Stimulated activated CD8-positive, alpha-beta memory T cell treated with anti-CD3 and anti-CD28 coated beads, Interleukin-2, amount 100 ng/mL, for 48 hours (primary cell): ENCODE measurements around the gene FMNL2.

Source experiments
- DNase-seq, 2 donors: peaks; one replicate each; pipeline ENCODE4 v3.0.0-alpha.2; 2020; ENCODE audit warnings: low read depth in 2 of 2

Gene FMNL2

DNA sequence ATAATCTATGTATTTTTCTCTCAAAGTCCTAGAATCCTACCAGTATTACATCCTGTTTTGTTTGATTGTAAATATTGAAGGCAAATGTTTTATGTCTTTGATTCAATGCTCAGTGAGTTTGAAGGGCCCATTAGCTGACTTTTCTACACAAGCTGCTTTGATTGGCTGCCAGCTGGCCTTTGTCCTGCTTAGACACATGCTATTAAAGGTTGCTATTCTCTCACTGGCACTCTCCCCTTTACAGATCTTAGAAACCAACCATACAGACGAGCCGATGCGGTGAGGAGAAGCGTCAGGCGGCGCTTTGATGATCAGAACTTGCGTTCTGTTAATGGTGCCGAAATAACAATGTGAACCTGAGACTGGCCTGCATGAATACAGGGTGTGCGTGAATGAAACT, 312.6 kb downstream of the FMNL2 start:
- no peak for DNase-seq

DNA sequence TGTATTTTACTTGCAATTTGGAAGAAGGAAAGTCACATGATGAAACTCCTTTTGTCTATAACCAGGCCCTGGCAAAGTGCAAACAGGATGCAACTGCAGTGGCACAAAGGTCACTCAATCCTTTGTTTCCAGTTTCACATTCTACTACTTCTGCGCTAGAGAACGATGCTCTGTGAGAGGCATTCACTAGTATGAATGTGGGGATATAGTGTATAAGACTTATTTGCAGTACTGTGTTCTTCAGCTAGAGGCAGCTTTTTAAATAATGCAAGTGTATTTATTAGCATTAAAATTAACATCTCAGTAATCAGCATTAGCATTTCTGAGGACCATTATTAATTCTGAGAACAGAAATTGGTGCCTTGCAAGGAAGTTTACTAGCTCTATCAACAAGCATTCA, 313.4 kb downstream of the FMNL2 start:
- no peak for DNase-seq

DNA sequence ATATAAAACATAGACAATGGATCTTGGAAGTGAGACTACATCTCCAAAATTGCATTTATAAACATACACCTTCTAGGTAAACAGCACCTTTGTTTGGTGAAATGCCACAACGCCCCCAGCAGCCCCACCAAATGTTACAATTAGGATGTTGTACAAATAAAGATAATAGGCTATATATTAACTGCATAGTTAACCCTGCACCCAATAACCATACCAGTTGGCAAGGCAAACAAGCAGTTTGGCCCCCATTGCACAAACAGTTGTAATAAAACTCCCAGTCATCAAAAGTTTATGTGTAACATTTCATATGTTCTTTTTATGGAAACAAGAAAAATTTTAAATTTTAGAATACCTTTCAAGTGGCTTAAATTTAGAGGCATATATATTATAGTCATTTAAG, 315.0 kb downstream of the FMNL2 start:
- DNase-seq = no peak

DNA sequence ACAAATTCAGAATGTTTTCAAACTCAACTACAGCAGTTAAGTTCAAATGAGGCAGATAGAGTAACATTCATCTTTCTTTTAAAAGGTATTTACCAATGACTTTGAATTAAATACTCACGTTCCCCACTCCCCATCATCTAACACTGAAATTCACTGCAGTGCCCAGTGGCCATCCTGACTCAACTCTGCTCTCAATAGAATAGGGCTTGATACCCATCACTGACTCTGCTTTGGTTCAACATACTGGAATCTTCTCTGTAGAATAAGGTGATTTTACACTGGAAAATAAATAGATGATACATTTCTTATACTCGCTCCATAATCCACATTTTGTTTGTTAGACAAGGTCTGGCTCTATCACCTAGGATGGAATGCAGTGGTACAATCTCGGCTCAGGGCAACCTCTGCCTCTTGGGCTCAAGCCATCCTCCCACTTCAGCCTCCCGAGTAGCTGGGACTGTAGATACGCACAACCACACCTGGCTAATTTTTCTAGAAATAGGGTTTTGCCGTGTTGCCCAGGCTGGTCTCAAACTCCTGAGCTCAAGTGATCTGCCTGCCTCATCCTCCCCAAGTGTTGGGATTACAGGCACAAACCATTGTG, 315.9 kb downstream of the FMNL2 start:
- no peak for DNase-seq

DNA sequence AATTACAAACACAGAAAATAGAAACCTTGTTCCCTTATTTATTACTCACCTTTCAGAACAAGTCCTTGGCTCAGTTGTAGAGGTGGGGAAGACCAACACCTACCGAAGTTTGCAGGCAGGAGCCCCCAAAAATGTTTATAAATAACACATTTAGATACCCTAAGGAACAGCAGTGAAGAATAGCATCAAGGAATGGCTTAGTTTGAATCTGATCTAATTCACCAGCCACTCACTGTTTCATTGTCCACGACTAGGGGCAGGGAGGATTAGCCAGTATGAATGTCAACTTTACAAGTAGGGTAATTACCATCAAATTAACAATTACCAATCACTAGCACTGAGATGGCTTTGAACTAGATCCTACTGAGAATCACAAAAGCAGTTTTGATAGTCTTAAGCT, 316.9 kb downstream of the FMNL2 start:
- DNase-seq = no peak

DNA sequence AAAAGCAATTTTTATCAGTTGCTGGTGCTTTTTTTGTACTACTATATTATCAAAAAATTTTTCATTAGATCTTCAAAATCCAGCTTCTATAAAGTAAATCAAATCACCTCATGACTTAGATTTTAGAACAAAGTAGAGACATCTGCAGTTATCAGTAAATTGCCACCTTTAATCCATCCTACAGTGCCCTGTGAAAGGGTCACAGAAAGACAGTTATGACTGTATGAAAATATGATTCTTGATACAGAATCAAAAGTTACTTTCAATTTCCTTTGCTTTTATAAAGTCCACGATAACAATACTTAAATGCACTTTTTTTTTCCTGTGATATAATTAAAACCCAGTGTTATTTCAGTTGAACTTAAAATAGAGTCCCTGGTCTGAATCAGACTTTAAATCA, 320.9 kb downstream of the FMNL2 start:
- DNase-seq = no peak

DNA sequence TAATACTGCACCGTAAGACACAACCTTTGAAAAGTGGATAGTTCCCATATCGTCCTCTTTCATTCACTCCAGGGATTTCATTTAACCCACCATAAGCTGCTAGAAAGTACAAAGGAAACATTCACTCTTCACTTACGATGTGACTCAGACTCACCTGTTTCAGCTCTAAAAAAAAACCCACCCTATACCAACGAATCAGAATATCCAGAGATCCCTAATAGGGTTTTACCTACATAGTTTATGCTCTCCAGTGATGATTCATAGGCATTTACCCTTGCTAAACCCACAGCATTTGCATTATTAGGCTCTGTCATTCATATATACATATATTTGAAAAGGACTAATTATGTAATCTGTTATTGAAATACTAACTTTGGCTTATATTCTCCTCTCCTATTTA, 322.1 kb downstream of the FMNL2 start:
- DNase-seq = no peak

DNA sequence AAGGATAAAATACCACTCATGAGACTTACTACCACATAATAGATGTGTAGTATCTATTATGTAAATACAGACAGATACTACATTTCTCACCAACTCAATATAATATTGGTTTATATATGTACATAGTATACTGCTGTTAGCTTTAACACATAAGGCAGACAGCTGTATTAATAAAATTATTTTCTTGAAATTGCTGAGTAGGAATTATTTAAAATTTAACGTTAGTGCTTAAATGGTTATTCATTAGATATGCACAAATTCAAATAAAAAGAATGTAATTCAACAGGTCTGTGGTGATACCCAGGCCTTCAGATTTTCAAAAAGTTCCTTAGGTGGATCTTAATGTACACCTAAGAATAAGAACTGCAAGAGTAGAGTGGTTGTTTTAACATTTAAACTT, 323.2 kb downstream of the FMNL2 start:
- DNase-seq = no peak

DNA sequence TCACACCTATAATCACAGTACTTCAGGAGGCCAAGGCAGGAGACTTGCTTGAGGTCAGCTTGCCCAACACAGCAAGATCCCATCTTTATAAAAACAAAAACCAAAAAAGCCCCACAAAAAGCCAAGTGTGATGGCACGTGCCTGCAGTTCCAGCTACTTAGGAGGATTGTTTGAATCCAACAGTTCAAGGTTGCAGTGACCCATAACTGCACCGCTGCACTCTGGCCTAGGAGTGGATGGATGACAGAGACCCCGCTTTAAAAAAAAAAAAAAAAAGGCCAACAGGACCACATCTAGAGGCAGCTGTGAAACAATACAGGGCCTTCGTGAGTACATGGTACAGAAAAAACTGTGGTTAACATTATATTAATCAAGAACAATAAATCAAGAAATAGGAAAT, 326.1 kb downstream of the FMNL2 start:
- DNase-seq = no peak

DNA sequence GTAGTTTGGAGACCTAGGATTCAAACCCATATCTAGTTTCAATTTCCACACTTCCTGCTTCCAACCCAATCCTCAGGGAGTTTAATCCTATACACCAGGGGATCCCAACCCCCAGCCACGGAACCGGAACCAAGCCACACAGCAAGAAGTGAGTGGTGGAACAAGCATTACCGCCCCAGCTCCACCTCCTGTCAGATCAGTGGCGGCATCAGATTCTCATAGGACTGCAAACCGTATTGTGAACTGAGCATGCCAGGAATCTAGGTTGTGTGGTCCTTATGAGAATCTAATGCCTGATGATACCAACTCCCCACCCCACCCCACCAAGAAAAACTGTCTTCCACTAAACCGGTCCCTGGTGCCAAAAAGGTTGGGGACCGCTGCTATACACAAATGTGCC, 329.8 kb downstream of the FMNL2 start:
- DNase-seq = no peak

DNA sequence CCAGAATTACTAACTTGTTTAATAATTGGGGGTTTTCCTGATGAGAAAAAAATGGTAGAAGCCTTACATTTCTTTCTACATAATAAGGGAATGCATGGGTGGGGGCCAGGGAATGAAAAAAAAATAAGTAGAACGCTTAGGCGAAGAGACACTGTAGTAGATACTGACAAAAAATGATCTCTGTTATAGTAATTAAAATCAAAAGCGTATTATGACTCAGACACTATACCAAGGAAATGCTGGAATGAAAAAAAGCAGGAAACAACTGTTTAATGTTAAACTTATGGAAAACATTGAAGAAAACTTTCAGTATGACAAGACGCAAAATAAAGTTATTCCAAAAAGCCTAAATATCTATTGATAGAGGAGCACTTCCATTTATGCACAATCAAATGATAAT, 339.4 kb downstream of the FMNL2 start:
- DNase-seq = no peak

DNA sequence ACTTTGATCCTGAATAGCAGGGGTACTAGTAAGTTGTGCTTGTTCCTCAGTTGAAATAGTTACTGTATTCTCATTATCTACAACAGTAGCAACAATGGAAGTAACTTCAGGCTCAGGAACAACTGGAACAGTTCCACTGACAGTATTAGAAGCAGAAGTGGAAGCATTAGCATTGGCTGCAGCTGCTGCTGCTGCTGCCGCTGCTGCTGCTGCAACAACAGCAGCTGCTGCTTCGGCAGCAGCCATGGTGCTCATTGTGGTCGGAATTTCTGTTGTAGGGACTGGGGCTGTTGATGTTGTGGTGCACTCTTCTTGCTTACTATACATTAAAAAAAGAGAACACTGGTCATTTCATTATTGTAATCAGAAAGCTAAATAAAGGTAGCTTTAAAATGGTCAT, 341.5 kb downstream of the FMNL2 start:
- no peak for DNase-seq

DNA sequence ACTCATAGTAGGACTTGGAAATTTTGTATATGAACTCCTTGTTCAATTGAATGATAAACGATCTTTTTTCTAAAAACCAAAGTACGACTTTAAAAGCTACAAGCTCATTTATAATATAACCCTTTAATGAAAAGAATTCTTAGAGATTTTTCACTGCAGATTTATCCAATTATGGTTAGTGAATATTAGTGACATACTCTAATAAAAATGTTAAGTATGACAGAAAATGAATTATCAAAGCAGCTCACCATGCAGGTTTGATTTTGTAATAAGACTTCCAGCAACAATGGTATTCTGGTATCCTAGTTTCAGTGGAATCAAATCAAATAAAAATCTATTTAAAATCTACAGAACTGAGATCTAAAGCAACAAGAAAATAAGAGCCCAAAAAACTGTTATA, 343.8 kb downstream of the FMNL2 start:
- no peak for DNase-seq

DNA sequence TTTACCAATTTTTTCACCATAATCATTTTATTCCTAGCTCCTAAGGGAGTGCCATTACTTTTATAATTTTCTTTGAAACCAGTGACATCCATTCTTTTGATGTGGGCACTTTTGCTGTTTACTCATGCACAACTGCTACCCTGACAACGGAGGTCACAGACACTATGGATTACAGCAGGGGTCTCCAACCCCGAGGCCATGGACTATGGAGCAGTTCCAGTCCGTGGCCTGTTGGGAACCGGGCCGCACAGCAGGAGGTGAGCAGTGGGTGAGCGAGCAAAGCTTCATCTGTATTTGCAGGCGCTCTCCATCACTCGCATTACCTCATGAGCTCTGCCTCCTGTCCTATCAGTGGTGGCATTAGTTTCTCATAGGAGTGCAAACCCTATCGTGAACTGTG, 347.7 kb downstream of the FMNL2 start:
- no peak for DNase-seq

DNA sequence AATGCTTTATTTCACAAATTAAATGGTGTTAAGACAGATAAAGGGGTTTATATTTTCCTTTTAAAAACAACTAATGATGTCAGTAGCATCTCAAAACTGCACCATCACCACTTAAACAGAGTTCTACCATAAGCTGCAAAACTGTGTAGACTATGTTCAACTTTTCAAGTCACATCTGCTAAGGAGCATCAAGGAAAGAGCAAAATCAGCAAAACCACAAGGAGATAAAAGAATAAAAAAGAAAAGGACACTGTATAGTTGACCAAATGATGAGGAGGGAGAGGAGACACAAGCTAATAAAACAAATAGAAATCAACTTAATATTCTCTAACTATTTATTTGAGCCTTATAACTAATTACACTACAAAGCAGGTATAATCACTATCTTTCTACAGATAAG, 348.4 kb downstream of the FMNL2 start:
- DNase-seq = no peak

DNA sequence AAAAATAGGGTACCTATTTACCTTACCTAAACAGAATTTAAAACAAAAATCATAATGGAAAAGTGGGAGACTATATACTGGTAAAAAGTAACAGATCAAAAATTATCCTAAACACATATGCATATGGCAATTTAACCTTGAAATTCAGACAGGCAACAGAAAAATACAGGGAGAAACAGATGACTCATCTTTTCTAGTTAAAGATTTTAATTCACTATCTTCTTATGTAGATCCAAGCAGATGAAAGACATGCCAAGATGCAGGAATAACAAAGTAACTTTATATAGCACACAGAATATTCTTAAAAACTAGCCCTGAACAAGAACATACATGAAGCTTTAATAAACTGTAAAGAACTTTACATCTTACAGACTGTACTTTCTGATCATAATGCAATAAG, 351.3 kb downstream of the FMNL2 start:
- DNase-seq = no peak

DNA sequence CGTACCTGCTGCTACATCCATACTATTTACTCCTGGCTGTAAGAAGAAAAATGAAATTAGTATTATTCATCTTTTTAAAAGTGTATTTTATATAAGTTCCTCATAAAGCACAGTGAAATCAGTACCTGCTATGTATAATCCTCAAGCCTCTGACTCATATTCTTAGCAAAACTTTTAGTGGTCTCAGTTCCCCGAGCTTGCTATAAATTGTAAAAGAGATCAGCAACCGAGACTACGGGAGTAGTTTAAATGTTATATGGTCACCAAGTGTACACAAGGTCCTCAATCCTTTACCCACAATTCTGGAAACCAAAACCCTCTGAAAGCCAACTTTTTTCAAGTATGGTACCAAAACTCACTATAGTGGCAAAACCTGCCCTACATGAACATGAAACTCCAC, 358.1 kb downstream of the FMNL2 start:
- DNase-seq = no peak

DNA sequence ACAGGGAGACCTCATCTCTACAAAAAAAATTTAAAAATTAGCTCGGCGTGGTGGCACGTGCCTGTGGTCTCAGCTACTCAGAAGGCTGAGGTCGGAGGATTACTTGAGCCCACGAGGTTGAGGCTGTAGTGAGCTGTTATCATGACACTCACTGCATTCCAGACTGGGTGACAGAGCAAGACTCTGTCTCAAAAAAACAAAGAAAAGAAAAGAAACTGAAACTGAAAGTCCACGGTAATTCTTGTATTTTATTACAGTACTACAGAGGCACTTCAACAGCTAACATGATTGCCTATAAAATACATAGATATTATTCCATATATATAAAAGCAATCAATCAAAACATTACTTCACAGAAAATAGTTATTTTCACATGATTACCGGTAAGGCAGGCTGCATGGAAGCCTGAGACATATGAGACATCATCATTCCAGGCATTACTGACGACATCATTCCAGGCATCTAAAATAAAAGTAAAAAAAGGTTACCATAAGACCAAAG, 359.2 kb downstream of the FMNL2 start:
- peak; percentile 4 to 24 for DNase-seq

DNA sequence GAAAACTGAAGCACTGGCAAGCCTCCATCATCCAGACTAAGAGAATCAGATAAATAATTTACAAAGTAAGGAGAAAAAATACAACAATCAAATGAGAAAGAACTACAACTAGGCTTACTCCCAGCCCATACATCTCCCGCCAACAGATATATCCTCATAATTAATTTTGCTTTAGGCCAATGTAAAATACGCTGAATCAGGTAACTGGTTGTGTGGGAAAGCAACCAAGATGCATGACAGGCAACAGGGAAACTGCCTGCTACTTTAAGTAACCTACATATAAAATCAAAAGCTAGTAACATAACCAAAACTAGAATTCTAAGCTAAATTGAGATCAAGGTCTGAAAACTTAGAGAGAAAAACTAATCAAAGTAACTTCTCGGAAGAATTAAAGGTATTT, 360.8 kb downstream of the FMNL2 start:
- DNase-seq = no peak

DNA sequence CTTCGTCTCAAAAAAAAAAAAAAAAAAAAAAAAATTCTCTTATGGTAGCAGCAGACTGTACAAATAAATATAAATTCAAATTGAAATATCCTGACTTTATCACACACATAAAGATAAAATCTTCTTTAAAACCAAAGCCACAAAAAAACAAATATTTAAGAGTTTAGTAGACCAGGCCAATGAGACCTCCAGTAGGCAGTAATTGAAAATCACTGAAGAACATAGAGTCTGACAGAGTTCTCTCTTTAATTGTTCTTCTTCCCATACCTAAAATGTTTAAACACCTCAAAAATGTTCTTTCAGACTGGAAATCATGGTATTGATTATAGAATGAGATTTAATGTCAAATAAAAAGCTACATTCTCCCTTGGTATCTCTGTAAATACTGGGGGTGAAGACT, 361.5 kb downstream of the FMNL2 start:
- DNase-seq = no peak
